CD4-positive, alpha-beta T cell treated with Interleukin-17A for 1 hour (primary cell): Measurements from ENCODE around the gene NEAT1.
A peak's percentile ranks its signal among the peaks of the same experiment; 100 is the strongest.

Experiments used
- DNase-seq: peaks from one replicate; pipeline ENCODE4 v3.0.0-alpha.2; 2020

The NEAT1 gene

DNA sequence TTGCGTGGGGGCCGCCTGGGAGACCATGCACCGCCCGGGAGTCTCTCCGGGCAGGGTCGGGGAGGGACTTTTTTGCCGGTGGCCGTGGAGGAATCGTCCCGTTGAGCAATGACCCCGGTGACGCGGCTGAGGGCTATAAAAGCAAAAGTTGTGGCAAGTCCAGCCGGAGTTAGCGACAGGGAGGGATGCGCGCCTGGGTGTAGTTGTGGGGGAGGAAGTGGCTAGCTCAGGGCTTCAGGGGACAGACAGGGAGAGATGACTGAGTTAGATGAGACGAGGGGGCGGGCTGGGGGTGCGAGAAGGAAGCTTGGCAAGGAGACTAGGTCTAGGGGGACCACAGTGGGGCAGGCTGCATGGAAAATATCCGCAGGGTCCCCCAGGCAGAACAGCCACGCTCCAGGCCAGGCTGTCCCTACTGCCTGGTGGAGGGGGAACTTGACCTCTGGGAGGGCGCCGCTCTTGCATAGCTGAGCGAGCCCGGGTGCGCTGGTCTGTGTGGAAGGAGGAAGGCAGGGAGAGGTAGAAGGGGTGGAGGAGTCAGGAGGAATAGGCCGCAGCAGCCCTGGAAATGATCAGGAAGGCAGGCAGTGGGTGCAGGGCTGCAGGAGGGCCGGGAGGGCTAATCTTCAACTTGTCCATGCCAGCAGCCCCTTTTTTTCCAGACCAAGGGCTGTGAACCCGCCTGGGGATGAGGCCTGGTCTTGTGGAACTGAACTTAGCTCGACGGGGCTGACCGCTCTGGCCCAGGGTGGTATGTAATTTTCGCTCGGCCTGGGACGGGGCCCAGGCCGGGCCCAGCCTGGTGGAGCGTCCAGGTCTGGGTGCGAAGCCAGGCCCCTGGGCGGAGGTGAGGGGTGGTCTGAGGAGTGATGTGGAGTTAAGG lies at the start of gene NEAT1:
NEAT1 (plus strand) TSS at position 166 of the 883 bp plus-strand sequence.
- DNase-seq, result peak; percentile 96

- no peak for DNase-seq
Observed at GRCh38 chr11:65373839-65374580, 48.6 kb upstream of the NEAT1 start.

DNA sequence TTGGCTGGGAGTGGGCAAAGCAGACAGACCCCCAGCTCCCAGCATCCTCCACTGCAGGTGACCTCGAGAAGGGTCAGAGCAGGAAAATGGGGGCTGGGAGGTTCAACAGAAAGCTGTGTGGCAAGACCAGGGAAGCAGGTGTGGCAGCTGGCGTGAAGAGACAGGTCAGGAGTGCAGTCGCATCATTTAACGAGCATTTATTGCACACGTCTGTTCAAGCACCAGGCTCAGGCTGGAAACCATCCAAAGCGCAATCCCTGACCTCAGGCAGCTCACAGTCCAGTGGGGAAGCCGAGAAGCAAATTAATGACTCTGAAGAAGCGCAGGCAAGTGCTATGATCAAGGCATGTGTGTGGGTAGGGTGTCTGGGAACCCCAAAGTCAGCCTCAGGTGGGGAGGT lies 47.6 kb upstream of the NEAT1 start:
- no peak for DNase-seq

- DNase-seq, result no peak
Observed at GRCh38 chr11:65376138-65376713, 46.4 kb upstream of the NEAT1 start.

- no peak for DNase-seq
Observed at GRCh38 chr11:65377036-65377435, 45.6 kb upstream of the NEAT1 start.

DNA sequence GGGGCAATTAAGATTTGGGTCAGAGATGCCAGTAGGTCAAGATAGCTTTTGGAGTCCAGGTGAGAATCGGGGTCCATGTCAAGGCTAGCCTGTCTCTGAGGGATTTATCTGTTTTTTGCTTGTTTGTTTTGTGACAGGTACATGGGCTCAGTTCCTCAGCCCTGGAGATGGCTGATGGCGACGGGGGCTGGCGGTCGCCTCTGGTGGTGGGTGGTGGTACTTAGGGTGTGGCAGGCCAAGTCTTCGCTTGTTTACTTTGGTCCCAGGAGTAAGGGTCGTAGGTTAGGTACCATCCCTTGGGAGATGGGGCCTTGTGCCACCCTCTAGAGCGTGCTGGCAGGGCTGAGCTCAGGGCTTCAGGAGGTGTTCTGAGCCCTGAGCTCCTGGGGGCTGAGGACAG lies 44.8 kb upstream of the NEAT1 start:
- no peak for DNase-seq

DNA sequence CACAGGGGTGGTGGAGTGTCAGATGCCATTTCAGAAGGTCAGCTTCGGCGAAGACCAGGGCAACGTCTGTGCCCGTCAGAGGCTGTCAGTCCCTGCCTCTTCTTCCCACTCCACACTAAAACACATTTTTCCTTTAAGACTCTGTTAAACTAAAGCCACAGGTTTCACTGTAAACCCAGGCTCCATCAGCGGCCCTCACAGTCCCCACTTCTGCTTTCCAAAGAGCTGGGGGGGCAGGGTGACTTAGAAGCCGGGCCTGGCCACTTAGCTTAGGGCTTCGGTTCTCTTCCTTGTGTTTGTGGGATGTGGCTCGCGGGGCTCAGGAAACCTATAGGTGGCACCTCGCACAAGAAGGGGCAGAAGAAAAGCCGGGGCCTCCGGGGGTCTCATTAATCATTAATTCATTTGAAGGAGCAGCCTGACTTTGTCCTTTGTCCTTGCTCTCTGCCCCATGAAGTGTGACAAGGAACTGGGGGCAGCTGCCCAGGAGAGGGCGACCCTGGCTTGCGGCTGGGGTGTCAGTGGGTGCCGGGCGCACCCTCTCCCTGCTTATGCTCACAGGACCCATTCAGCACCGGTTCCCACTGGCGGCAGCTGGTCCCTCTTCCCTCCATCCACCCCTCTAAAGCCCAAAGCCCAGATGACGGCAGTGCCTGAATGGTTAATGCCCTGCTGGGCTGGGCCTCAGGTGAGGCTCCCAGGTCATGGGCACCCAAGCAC lies 44.2 kb upstream of the NEAT1 start:
- peak; percentile 20 for DNase-seq

DNA sequence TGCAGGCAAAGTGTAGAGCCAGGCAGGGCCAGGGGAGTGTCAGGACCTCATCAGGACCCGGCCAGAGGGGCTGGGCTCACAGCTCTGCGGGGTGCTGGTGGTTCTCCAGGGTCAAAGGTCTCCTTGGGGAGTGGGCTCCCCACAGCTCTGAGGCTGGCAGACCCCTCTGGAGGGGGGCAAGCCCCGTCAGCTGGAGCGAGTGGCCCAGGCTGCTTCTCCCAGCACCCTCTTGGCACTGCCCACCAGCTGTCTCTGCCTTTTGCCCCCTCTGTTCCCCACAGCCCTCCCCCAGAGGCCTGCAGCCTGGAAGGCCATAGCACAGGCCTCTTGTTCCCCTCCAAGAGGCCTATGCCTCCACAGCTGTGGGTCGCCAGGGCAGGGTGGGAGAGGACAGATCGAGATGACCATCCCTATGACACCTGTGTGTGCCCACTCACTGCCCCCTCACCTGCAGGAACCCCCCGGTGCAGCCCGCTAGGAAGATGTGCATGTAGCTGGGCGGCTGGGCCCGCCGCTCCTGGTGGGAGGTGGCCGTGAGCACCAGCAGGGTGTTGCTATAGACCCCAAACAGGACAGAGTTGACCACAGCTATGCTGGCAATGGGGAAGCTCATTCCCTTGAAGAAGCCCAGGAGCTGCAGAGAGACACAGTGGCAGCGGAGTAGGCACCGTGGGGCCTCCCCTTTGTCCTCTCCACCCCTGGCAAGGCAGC lies 43.5 kb upstream of the NEAT1 start:
- DNase-seq, result no peak

DNA sequence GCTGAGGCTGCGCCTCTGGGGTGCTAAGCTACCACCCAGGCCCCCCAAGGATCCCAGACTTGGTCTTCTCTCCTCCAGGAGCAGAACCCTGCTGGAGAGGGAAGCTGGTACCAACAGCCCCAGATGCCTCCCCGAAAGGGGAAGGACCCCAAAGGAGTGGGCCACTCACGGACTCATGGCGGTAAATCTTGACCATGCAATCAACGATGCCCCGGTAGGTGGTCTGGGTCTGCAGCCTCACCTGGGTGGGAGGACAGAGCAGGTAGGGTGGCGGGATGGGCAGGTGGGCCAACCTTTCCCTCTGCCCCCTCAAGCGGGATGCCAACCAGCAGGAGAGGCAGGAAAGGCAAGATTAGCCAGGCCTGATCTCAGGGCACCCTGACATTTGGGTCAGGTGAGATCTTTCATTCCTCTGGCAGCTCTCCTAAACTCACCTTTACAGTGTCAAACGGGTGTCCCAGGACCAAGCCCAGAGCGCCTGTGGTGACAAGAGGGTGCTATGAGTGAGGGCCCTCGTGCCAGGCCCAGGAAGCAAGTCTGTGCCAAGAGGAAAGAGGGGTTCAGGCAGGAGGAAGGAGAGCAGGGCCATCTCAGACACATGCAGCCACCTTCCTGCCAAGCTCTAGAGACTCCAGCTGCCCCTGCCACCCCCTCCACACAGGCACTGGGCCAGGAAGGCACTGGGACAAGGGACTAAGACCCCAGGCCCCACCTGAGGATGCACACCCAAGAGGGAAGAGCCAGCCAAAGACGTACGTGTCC lies 42.7 kb upstream of the NEAT1 start:
- DNase-seq, result no peak

- no peak for DNase-seq
Observed at GRCh38 chr11:65380460-65381119, 42.0 kb upstream of the NEAT1 start.

- peak; percentile 68 for DNase-seq
Observed at GRCh38 chr11:65381716-65382032, 40.9 kb upstream of the NEAT1 start.

DNA sequence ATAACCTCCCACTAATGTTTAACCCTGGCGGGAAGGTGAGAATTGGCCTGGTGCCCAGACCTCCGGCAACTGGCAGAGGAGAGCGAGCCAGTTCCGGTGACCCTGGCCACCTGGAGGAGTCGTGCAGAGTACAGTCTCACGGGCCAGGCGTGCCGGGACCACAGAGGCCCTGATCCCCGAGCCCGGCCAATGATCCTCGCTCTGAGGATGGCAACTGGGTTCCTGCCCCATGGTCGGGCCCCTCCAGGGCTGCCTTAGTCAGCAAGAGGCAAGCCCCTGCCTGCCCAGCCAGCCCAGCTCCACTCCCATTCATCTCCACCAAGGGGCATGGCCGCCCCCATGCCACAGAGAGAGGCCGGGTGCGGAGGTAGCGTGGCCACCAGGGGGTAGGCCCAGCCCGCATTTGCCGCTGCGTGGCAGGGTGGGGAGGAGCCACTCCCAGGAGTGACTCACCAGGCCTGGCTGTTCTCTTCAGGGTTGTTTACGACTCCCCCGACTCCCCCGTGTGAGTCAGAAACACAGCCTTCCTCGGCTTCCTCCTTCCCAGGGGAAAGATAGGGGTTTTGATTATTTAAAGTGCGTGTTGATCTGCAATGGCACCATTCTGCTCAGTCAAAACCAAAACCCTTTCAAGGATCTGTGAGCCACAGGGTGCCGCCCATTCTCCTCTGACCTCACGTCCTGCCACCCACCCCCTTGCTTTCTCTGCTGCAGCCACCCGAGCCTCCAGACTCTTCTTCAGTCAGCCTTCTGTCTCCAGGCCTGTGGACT lies 40.4 kb upstream of the NEAT1 start, which contains the start of gene SLC25A45:
SLC25A45 (minus strand) TSS at position 614 of the 771 bp plus-strand sequence. CDS start 695 bp downstream, outside the sequence.
- DNase-seq, result peak; percentile 91

- DNase-seq, result no peak
Observed at GRCh38 chr11:65382804-65383368, 39.7 kb upstream of the NEAT1 start.

- no peak for DNase-seq
Observed at GRCh38 chr11:65383778-65384177, 38.8 kb upstream of the NEAT1 start.

GRCh38 chr11:65384301-65384889 lies 38.2 kb upstream of the NEAT1 start:
- DNase-seq, result peak; percentile 56

DNA sequence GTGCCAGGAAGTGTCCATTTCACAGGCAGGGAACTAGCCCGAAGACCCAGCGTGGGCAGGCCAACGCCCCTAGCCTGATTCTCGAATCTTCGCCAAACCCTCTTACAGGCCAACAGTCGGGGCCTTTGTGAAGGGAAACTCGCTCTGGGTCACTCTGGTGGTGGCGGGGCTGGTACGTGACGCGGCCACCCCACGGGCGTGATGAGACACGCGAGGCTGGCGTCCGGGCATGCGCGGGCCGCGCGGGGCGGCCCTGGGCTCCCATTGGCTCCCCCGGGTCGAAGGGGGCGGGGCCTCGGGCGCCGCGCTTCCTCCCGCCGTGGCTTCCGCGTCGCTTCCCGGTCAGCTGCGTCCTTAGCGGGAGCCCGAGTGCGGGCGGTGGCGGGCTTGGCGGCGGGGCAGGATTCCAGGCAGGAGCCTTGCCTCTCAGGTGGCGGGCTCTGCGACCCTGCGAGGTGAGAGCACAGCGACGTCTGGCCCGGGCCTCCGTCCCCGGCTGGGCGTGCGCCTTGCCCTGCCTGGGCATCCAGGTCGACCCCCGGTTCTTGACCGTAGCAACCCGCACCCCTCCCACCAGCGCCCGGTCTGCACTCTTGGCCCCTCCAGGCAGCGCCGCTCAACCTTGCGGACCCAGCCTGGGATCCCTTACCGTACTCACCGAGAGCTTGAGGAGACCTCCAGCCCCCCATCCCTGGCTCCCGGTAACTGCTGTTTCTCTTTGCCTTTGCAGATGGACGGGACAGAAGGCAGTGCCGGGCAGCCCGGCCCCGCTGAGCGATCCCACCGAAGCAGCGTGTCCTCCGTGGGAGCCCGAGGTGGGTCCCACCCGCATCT lies 36.1 kb upstream of the NEAT1 start, which contains the start of gene FRMD8:
FRMD8 (plus strand) TSS at position 331 of the 834 bp plus-strand sequence; CDS start at position 731, 400 bp downstream.
- DNase-seq, result peak; percentile 91

DNA sequence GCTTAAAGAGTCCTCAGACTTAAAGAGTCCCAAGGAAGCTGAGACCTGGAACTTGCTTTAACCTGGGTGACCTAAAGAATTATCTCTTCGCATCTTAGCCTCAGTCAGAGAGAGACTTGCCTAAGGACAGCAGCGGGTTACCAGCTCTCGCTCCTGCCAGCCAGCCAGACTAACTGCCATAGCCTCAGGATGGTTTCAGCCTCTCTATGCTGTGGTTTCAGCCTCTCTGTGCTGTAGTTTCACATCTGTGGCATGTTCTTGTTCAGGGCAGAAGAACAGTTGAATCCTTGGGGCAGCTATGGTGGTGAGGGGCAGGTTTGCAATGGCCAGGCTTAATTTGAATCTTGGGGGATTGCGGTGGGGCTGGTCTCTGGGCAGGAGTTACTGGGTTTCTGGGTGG lies 33.9 kb upstream of the NEAT1 start:
- no peak for DNase-seq

GRCh38 chr11:65389294-65389980 lies 33.2 kb upstream of the NEAT1 start:
- DNase-seq, result no peak
